ENCODE results near the gene KCNJ9.

GRCh38 chr1:160125746-160126145 lies 44.4 kb downstream of the KCNJ9 start:
- TF ChIP-seq POLR2AphosphoS5 (IDR thresholded peaks at IDR 0.05; ENCODE audit: insufficient read depth in 1 of 2, low read depth in 1 of 2) (no peak), POLR2A (IDR thresholded peaks at IDR 0.05) (no peak)
- TF ChIP-seq, protein P1, sequence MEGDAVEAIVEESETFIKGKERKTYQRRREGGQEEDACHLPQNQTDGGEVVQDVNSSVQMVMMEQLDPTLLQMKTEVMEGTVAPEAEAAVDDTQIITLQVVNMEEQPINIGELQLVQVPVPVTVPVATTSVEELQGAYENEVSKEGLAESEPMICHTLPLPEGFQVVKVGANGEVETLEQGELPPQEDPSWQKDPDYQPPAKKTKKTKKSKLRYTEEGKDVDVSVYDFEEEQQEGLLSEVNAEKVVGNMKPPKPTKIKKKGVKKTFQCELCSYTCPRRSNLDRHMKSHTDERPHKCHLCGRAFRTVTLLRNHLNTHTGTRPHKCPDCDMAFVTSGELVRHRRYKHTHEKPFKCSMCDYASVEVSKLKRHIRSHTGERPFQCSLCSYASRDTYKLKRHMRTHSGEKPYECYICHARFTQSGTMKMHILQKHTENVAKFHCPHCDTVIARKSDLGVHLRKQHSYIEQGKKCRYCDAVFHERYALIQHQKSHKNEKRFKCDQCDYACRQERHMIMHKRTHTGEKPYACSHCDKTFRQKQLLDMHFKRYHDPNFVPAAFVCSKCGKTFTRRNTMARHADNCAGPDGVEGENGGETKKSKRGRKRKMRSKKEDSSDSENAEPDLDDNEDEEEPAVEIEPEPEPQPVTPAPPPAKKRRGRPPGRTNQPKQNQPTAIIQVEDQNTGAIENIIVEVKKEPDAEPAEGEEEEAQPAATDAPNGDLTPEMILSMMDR (IDR thresholded peaks at IDR 0.05) = no peak
